ENCODE results near the gene OR52R1. TPM values are rescaled to one million over a fixed set of nuclear protein-coding genes. Genes with fewer than 3 reads are reported as not detected.
"Not testable (repeated sequence)": the region's sequence is repeated elsewhere in the genome, so short reads cannot be mapped to it uniquely, and the experiment has no call there.

Gene OR52R1
- total and polyA plus RNA-seq, 7 donors: not detected

- no peak overlapping the region for H3K4me3 ChIP-seq
- intact Hi-C loops (cut with DNase I): no loop called here
- H3K27me3 ChIP-seq (ENCODE audit: insufficient read depth in 3 of 3, low read length in 2 of 3): no peaks in the 10 kb centered on the region
- ATAC-seq: no peak
- H3K4me1 ChIP-seq: no peaks in the 10 kb centered on the region
- no peak for TF ChIP-seq CTCF (IDR thresholded peaks at IDR 0.05)
- DNase-seq: no peak
- H3K36me3 ChIP-seq (ENCODE audit: insufficient read depth in 1 of 2, low read depth in 1 of 2): no peaks in the 10 kb centered on the region
- no peaks in the 10 kb centered on the region for H3K9me3 ChIP-seq
- H3K27ac ChIP-seq: no peak overlapping the region
- 83 to 90% (median 88%) methylated on average over 2 of the region's 2 CpGs for WGBS, 3 donors
Observed at GRCh38 chr11:4809246-4809645, 5.1 kb upstream of the OR52R1 start.

- H3K4me3 ChIP-seq: no peak overlapping the region
- no peaks in the 10 kb centered on the region for H3K4me1 ChIP-seq
- intact Hi-C loops (cut with DNase I): no loop called here
- no peaks in the 10 kb centered on the region for H3K27me3 ChIP-seq (ENCODE audit: insufficient read depth in 3 of 3, low read length in 2 of 3)
- H3K27ac ChIP-seq: no peak overlapping the region
- ATAC-seq: no peak
- WGBS, 3 donors: 76 to 95% (median 87%) methylated on average over 1 of the region's 1 CpG
- no peaks in the 10 kb centered on the region for H3K36me3 ChIP-seq (ENCODE audit: insufficient read depth in 1 of 2, low read depth in 1 of 2)
- no peak for TF ChIP-seq CTCF (IDR thresholded peaks at IDR 0.05)
- no peak for DNase-seq
- H3K9me3 ChIP-seq: no peaks in the 10 kb centered on the region
Observed at GRCh38 chr11:4808476-4808875, 4.3 kb upstream of the OR52R1 start.

- H3K4me3 ChIP-seq; intact Hi-C loops (cut with DNase I); H3K4me1 ChIP-seq; H3K27ac ChIP-seq; H3K9me3 ChIP-seq; H3K36me3 ChIP-seq (ENCODE audit: insufficient read depth in 1 of 2, low read depth in 1 of 2); DNase-seq; H3K27me3 ChIP-seq (ENCODE audit: insufficient read depth in 3 of 3, low read length in 2 of 3); ATAC-seq: not testable (repeated sequence)
- WGBS, 3 donors: 76 to 82% (median 77%) methylated on average over 5 of the region's 5 CpGs
Observed at GRCh38 chr11:4801316-4801715, 2.9 kb downstream of the OR52R1 start.

- H3K4me1 ChIP-seq: no peaks in the 10 kb centered on the region
- H3K36me3 ChIP-seq (ENCODE audit: insufficient read depth in 1 of 2, low read depth in 1 of 2): no peaks in the 10 kb centered on the region
- WGBS, 3 donors: 77 to 83% (median 83%) methylated on average over 6 of the region's 6 CpGs
- no peaks in the 10 kb centered on the region for H3K9me3 ChIP-seq
- intact Hi-C loops (cut with DNase I): no loop called here
- DNase-seq (no peak), ATAC-seq (no peak)
- no peak overlapping the region for H3K27ac ChIP-seq
- no peak for TF ChIP-seq CTCF (IDR thresholded peaks at IDR 0.05)
- no peaks in the 10 kb centered on the region for H3K27me3 ChIP-seq (ENCODE audit: insufficient read depth in 3 of 3, low read length in 2 of 3)
- no peak overlapping the region for H3K4me3 ChIP-seq
Observed at GRCh38 chr11:4798427-4799183, 5.6 kb downstream of the OR52R1 start.

GRCh38 chr11:4797206-4797605, 7.0 kb downstream of the OR52R1 start:
- no peak for ATAC-seq
- intact Hi-C loops (cut with DNase I): no loop called here
- no peak overlapping the region for H3K4me3 ChIP-seq
- TF ChIP-seq CTCF (IDR thresholded peaks at IDR 0.05): no peak
- H3K36me3 ChIP-seq (ENCODE audit: insufficient read depth in 1 of 2, low read depth in 1 of 2): no peaks in the 10 kb centered on the region
- H3K27me3 ChIP-seq (ENCODE audit: insufficient read depth in 3 of 3, low read length in 2 of 3): no peaks in the 10 kb centered on the region
- WGBS, 3 donors: 11 to 24% (median 17%) methylated on average over 2 of the region's 2 CpGs
- H3K9me3 ChIP-seq: no peaks in the 10 kb centered on the region
- no peak for DNase-seq
- no peaks in the 10 kb centered on the region for H3K4me1 ChIP-seq
- H3K27ac ChIP-seq: no peak overlapping the region
